Mesenchymal stem cell (in vitro differentiated cells and primary cell): ENCODE data around the gene TNFRSF12A.
A peak's percentile ranks its signal among the peaks of the same experiment; 100 is the strongest.

Experiments used
- DNase-seq: peaks from one replicate; pipeline ENCODE4 v3.0.0-alpha.2; 2013
- H2AFZ ChIP-seq: one replicate; pipeline ENCODE4 v1.6.1; 2013; ENCODE audit warnings: low read depth, mild to moderate bottlenecking, control low read depth, inconsistent platforms, low read length, moderate library complexity
- H2AK5ac ChIP-seq: 2 replicates; pipeline ENCODE4 v1.6.1; 2013; ENCODE audit warnings: low read length, moderate library complexity, mild to moderate bottlenecking, inconsistent platforms; ENCODE audit not compliant: severe bottlenecking
- H2BK120ac ChIP-seq: one replicate; pipeline ENCODE4 v1.6.1; 2013; ENCODE audit warnings: low read depth, mild to moderate bottlenecking, inconsistent platforms, low read length, moderate library complexity
- H2BK12ac ChIP-seq, 2 experiments: one replicate each; pipeline ENCODE4 v1.6.1; 2013; ENCODE audit warnings: inconsistent platforms in 2 of 2, low read length in 2 of 2, mild to moderate bottlenecking in 2 of 2, moderate library complexity in 2 of 2, control low read depth in 1 of 2
- H2BK15ac ChIP-seq: one replicate; pipeline ENCODE4 v1.6.1; 2013; ENCODE audit warnings: mild to moderate bottlenecking, low read depth, inconsistent platforms; ENCODE audit not compliant: poor library complexity, severe bottlenecking
- H2BK5ac ChIP-seq: 2 replicates; pipeline ENCODE4 v1.6.1; 2013; ENCODE audit warnings: low read depth, mild to moderate bottlenecking, low read length, control low read depth, inconsistent platforms; ENCODE audit not compliant: poor library complexity, severe bottlenecking
- H3K14ac ChIP-seq, 2 experiments: one replicate each; pipeline ENCODE4 v1.6.1; 2013; ENCODE audit warnings: inconsistent platforms in 2 of 2, low read length in 2 of 2, control low read depth in 1 of 2, mild to moderate bottlenecking in 1 of 2, moderate library complexity in 1 of 2
- H3K18ac ChIP-seq, 2 experiments: one replicate each; pipeline ENCODE4 v1.6.1; 2013; ENCODE audit warnings: inconsistent platforms in 2 of 2, low read length in 2 of 2, control low read depth in 1 of 2, low read depth in 1 of 2, mild to moderate bottlenecking in 1 of 2
- H3K23ac ChIP-seq, 2 experiments: one replicate each; pipeline ENCODE4 v1.6.1; 2013; ENCODE audit warnings: inconsistent platforms in 2 of 2, low read length in 2 of 2, mild to moderate bottlenecking in 2 of 2, moderate library complexity in 2 of 2, control low read depth in 1 of 2
- H3K27ac ChIP-seq: 2 replicates; pipeline ENCODE4 v1.5.1; 2013; ENCODE audit warnings: mild to moderate bottlenecking, moderate library complexity, low read length, control low read depth, inconsistent platforms; ENCODE audit not compliant: poor library complexity, severe bottlenecking
- H3K27me3 ChIP-seq, 2 experiments: 2 replicates each; pipeline versions ENCODE4 v1.6.1 to v1.7.0; 2013; ENCODE audit warnings: low read length in 2 of 2, mild to moderate bottlenecking in 2 of 2, moderate library complexity in 2 of 2, control low read depth in 1 of 2, inconsistent platforms in 1 of 2; ENCODE audit not compliant: control insufficient read depth in 1 of 2, insufficient read depth in 1 of 2
- H3K36me3 ChIP-seq, 2 experiments: 2 replicates each; pipeline versions ENCODE4 v1.6.1 to v1.7.0; 2013; ENCODE audit warnings: low read length in 2 of 2, control low read depth in 1 of 2, inconsistent platforms in 1 of 2, low read depth in 1 of 2, mild to moderate bottlenecking in 1 of 2; ENCODE audit not compliant: insufficient read depth in 2 of 2, control insufficient read depth in 1 of 2
- H3K4ac ChIP-seq, 2 experiments: one replicate each; pipeline ENCODE4 v1.6.1; 2013; ENCODE audit warnings: inconsistent platforms in 2 of 2, low read length in 2 of 2, mild to moderate bottlenecking in 2 of 2, moderate library complexity in 2 of 2, control low read depth in 1 of 2, low read depth in 1 of 2
- H3K4me1 ChIP-seq: 2 replicates; pipeline ENCODE4 v1.6.1; 2013; ENCODE audit warnings: low read depth, low read length, control low read depth; ENCODE audit not compliant: control insufficient read depth, insufficient read depth
- H3K4me2 ChIP-seq: 2 replicates; pipeline ENCODE4 v1.6.1; 2013; ENCODE audit warnings: low read length, mild to moderate bottlenecking, inconsistent platforms; ENCODE audit not compliant: poor library complexity, severe bottlenecking
- H3K4me3 ChIP-seq, 2 experiments: 2 replicates each; pipeline versions ENCODE4 v1.5.1 to v1.7.0; 2013; ENCODE audit warnings: low read length in 2 of 2, mild to moderate bottlenecking in 2 of 2, control low read depth in 1 of 2, low read depth in 1 of 2; ENCODE audit not compliant: insufficient read depth in 1 of 2
- H3K79me1 ChIP-seq: replicated peaks from 2 replicates; pipeline ENCODE4 v1.6.1; 2013; ENCODE audit warnings: mild to moderate bottlenecking, control low read depth, low read length, inconsistent platforms; ENCODE audit not compliant: poor library complexity, severe bottlenecking
- H3K9ac ChIP-seq: 2 replicates; pipeline ENCODE4 v1.7.0; 2013; ENCODE audit warnings: mild to moderate bottlenecking, low read length, moderate library complexity
- H3K9me3 ChIP-seq: 2 replicates; pipeline ENCODE4 v1.7.0; 2013; ENCODE audit warnings: mild to moderate bottlenecking, low read length; ENCODE audit not compliant: control insufficient read depth
- H4K8ac ChIP-seq: one replicate; pipeline ENCODE4 v1.6.1; 2013; ENCODE audit warnings: inconsistent platforms, mild to moderate bottlenecking, low read length, moderate library complexity
- H4K91ac ChIP-seq: one replicate; pipeline ENCODE4 v1.6.1; 2013; ENCODE audit warnings: mild to moderate bottlenecking, low read length, inconsistent platforms
- WGBS: methylation state at CpG from one replicate; pipeline ENCODE4 v1.1.7; 2013; ENCODE audit warnings: mixed read lengths; 5-methylcytosine and 5-hydroxymethylcytosine counted together

TNFRSF12A gene

GRCh38 chr16:3022208-3022683 lies 2.1 kb downstream of the TNFRSF12A start:
- 1% methylated on average over 7 of the region's 8 CpGs for WGBS
- H3K36me3 ChIP-seq: peaks cover 18 to 43% of the 10 kb centered on the region in 2 experiments

GRCh38 chr16:3022684-3023414 lies 2.7 kb downstream of the TNFRSF12A start:
- peak overlapping the region; percentile 100 for H3K9ac ChIP-seq
- H3K36me3 ChIP-seq: peaks cover 24 to 47% of the 10 kb centered on the region in 2 experiments
- H3K4me2 ChIP-seq: peak overlapping the region; percentile 85
- peak overlapping the region; percentile 87 to 94 for H3K4ac ChIP-seq
- peak overlapping the region in 1 of 2 experiments; percentile 85 for H3K23ac ChIP-seq
- H2BK15ac ChIP-seq: peak overlapping the region; percentile 93
- no peaks in the 10 kb centered on the region for H3K9me3 ChIP-seq
- H3K4me1 ChIP-seq: peaks cover 28% of the 10 kb centered on the region
- H3K4me3 ChIP-seq: peak overlapping the region; percentile 57 to 89
- peak overlapping the region; percentile 100 for H3K27ac ChIP-seq
- 5% methylated on average over 6 of the region's 8 CpGs for WGBS
- H2BK120ac ChIP-seq: peak overlapping the region; percentile 80
- no peak overlapping the region for H2AFZ ChIP-seq
- peak overlapping the region; percentile 94 to 98 for H3K18ac ChIP-seq
- DNase-seq: peak; percentile 62
- peaks cover 6% of the 10 kb centered on the region for H3K79me1 ChIP-seq
- H4K91ac ChIP-seq: peak overlapping the region; percentile 96
- peak overlapping the region; percentile 94 to 95 for H2BK12ac ChIP-seq
- peak overlapping the region; percentile 99 for H2AK5ac ChIP-seq
- peak overlapping the region; percentile 92 for H4K8ac ChIP-seq
- H3K27me3 ChIP-seq: peaks cover 5 to 9% of the 10 kb centered on the region in 2 experiments
- H2BK5ac ChIP-seq: peak overlapping the region; percentile 100
- peak overlapping the region in 1 of 2 experiments; percentile 89 for H3K14ac ChIP-seq

More at GRCh38 chr16:3022208-3022683, 2.1 kb downstream of the TNFRSF12A start:
- H4K8ac ChIP-seq: peak overlapping the region; percentile 92
- no peak overlapping the region for H2AFZ ChIP-seq
- peaks cover 6% of the 10 kb centered on the region for H3K79me1 ChIP-seq
- peak overlapping the region; percentile 99 for H2AK5ac ChIP-seq
- H2BK120ac ChIP-seq: peak overlapping the region; percentile 80
- H2BK5ac ChIP-seq: peak overlapping the region; percentile 100
- H3K9me3 ChIP-seq: no peaks in the 10 kb centered on the region
- peak overlapping the region; percentile 85 for H3K4me2 ChIP-seq
- no peak overlapping the region for H3K23ac ChIP-seq
- peak overlapping the region; percentile 95 to 98 for H3K18ac ChIP-seq
- peak overlapping the region; percentile 93 for H2BK15ac ChIP-seq
- peaks cover 29% of the 10 kb centered on the region for H3K4me1 ChIP-seq
- H4K91ac ChIP-seq: peak overlapping the region; percentile 96
- peak overlapping the region; percentile 100 for H3K27ac ChIP-seq
- H3K9ac ChIP-seq: peak overlapping the region; percentile 100
- H3K4me3 ChIP-seq: peak overlapping the region; percentile 81 to 97
- H3K27me3 ChIP-seq: peaks cover 5 to 13% of the 10 kb centered on the region in 2 experiments
- peak overlapping the region; percentile 94 to 95 for H2BK12ac ChIP-seq
- DNase-seq: peak; percentile 95
- H3K4ac ChIP-seq: peak overlapping the region; percentile 87 to 94
- peak overlapping the region; percentile 62 to 89 for H3K14ac ChIP-seq

GRCh38 chr16:3023415-3023668 lies 3.2 kb downstream of the TNFRSF12A start:
- H3K4ac ChIP-seq: peak overlapping the region; percentile 77 to 87
- H3K36me3 ChIP-seq: peaks cover 24 to 50% of the 10 kb centered on the region in 2 experiments
- peaks cover under 1 to 4% of the 10 kb centered on the region in 2 experiments for H3K27me3 ChIP-seq
- peak overlapping the region; percentile 92 for H4K8ac ChIP-seq
- no peak overlapping the region for H2AFZ ChIP-seq
- no peak for DNase-seq
- H4K91ac ChIP-seq: peak overlapping the region; percentile 96
- peak overlapping the region; percentile 99 for H2AK5ac ChIP-seq
- H2BK120ac ChIP-seq: peak overlapping the region; percentile 80
- peak overlapping the region; percentile 100 for H3K9ac ChIP-seq
- H2BK12ac ChIP-seq: peak overlapping the region; percentile 6 to 93
- peak overlapping the region in 1 of 2 experiments; percentile 89 for H3K14ac ChIP-seq
- H3K23ac ChIP-seq: peak overlapping the region in 1 of 2 experiments; percentile 85
- H3K4me2 ChIP-seq: peak overlapping the region; percentile 85
- H3K9me3 ChIP-seq: no peaks in the 10 kb centered on the region
- H2BK15ac ChIP-seq: no peak overlapping the region
- H2BK5ac ChIP-seq: peak overlapping the region; percentile 100
- H3K18ac ChIP-seq: peak overlapping the region; percentile 94 to 98
- H3K27ac ChIP-seq: peak overlapping the region; percentile 100
- peak overlapping the region; percentile 57 to 89 for H3K4me3 ChIP-seq
- H3K79me1 ChIP-seq: peaks cover 6% of the 10 kb centered on the region
- 6% methylated on average over 6 of the region's 6 CpGs for WGBS
- peaks cover 27% of the 10 kb centered on the region for H3K4me1 ChIP-seq
